WTC11 (cell line): Measurements from ENCODE around the gene GPLD1.

Experiments used
- ATF1 ChIP-seq: sonication (generic); formaldehyde crosslinking; IDR thresholded peaks from 2 replicates; pipeline ENCODE4 v1.8.1; 2023; ENCODE audit warnings: mild to moderate bottlenecking, moderate library complexity, missing genetic modification reagents
- CBFB ChIP-seq: sonication (generic); formaldehyde crosslinking; IDR thresholded peaks from 2 replicates; pipeline ENCODE4 v1.8.1; 2022; ENCODE audit warnings: mild to moderate bottlenecking, low read depth, missing genetic modification reagents
- FOXK1 ChIP-seq: sonication (generic); formaldehyde crosslinking; IDR thresholded peaks from 2 replicates; pipeline ENCODE4 v1.8.0; 2022; ENCODE audit warnings: mild to moderate bottlenecking, moderate library complexity, missing genetic modification reagents
- TF ChIP-seq, protein P1 (sequence below): fragments of 200-600 bp; IDR thresholded peaks from 2 replicates; pipeline ENCODE4 v1.8.0; 2022; ENCODE audit warnings: antibody characterized with exemption

DNA sequence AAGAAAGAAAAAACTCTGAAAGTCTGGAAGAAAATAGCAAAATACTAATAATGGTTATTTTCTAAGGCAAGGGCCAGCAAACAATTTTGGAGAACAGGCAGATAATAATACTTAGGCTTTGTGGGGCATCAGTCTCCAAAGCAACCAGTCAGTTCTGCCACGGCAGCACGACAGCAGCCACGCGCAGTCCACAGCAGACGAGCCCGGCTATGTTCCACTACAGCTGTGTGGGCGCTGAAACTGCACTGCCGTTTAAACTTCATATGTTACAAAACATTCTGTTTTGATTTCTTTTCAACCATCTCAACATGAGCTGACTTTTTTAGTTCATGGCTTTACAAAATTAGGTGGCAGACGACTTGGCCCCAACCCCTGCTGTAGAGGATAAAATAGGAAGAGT is 56.8 kb downstream of the GPLD1 start:
- TF ChIP-seq, protein P1, sequence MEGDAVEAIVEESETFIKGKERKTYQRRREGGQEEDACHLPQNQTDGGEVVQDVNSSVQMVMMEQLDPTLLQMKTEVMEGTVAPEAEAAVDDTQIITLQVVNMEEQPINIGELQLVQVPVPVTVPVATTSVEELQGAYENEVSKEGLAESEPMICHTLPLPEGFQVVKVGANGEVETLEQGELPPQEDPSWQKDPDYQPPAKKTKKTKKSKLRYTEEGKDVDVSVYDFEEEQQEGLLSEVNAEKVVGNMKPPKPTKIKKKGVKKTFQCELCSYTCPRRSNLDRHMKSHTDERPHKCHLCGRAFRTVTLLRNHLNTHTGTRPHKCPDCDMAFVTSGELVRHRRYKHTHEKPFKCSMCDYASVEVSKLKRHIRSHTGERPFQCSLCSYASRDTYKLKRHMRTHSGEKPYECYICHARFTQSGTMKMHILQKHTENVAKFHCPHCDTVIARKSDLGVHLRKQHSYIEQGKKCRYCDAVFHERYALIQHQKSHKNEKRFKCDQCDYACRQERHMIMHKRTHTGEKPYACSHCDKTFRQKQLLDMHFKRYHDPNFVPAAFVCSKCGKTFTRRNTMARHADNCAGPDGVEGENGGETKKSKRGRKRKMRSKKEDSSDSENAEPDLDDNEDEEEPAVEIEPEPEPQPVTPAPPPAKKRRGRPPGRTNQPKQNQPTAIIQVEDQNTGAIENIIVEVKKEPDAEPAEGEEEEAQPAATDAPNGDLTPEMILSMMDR: no peak
- no peak for TF ChIP-seq CBFB
- TF ChIP-seq FOXK1 (CRISPR knock-in tag): no peak
- no peak for TF ChIP-seq ATF1 (CRISPR knock-in tag)
